HG03565 (cell line): ENCODE results near the gene SHC1.
"Not testable (repeated sequence)": the region's sequence is repeated elsewhere in the genome, so short reads cannot be mapped to it uniquely, and the experiment has no call there.

Source experiments
- ATAC-seq: cut with Tn5 transposase; IDR thresholded peaks from one replicate; pipeline ENCODE4 v1.9.1; 2021; ENCODE audit warnings: mild to moderate bottlenecking, moderate library complexity; ENCODE audit not compliant: unreplicated experiment

Gene SHC1

DNA sequence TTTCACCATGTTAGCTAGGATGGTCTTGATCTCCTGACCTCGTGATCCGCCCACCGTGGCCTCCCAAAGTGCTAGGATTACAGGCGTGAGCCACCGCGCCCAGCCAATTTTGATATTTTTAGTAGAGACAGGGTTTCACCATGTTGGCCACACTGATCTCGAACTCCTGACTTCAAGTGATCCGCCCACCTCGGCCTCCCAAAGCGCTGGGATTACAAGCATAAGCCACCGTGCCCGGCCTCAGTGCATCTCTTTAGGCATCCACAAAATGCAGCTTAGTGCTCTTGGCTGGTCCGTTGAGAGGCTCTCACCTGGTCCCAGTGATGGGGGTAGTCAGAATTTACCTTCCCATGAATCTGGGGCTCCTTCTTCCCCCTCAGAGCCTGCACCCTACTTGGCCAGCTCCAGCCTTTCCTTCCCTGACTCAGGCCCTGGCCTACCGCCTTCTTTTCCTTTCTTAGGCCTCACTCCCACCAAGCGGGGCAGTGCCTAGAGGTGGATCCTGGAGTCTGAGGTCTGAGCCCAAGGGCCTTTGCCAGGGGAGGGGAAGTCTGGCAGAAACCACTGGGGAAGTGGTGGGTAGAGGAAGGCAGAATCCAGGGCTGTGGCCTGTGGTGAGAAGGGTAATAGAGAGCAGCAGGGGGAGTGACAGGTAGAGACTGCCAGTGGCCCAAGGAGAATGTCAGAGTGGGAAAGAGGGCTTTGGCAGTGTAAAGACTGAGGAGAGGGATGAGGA lies 26.6 kb upstream of the SHC1 start:
- ATAC-seq = no peak

DNA sequence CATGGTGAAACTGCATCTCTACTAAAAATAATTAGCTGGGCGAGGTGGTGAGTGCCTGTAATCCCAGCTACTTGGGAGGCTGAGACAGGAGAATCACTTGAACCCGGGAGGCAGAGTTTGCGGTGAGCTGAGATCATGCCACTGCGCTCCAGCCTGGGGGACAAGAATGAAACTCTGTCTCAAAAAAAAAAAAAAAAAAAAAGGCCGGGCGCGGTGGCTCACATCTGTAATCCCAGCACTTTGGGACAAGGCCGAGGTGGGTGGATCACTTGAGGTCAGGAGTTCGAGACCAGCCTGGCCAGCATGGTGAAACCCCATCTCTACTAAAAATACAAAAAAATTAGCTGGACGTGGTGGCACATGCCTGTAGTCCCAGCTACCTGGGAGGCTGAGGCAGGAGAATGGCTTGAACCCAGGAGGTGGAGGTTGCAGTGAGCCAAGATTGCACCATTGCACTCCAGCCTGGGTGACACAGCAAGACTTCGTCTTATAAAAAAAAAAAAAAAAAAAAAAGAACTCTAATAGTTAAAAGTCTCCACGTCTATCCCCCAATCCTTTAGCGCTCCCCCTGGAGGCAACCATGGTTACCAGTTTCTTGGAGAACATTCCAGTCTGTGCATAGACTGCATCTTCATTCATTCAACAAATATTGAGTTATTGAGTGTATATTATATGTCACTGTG lies 24.9 kb upstream of the SHC1 start:
- ATAC-seq = not testable (repeated sequence)

DNA sequence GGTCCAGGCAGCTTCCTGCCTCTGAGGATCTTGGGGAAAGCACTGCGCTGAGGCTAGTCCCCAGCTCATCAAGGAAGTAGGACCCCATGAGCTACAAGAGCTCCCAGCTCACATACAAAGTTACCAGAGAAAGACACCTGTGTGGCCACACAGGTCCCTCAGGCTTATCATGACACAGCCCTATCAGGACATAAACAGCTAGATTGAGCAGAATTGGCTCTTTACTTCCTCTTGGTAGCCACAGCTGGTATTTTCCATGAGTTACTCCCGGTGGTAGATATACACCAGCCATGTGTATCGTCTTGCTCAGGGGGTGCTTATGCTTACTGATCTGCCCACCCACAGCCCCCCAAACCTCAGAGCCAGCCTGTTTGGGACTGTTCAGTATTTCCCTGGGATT lies 24.0 kb upstream of the SHC1 start:
- no peak for ATAC-seq

DNA sequence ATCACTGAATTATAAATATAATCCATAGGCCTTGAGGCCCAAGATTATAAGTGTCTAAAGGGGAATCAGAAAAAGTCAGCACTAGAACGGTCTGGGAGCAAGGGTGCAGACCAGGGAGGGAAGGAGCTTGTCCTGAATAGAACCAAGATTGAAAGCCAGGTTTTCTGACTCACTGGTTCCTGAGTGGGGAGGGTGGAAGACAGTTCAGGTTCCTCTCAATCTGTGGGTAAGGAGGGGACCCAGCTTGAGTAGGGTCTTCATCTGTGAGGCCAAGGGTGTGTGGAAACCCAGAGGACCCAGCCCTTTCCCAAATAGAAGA lies 23.7 kb upstream of the SHC1 start:
- ATAC-seq = no peak

DNA sequence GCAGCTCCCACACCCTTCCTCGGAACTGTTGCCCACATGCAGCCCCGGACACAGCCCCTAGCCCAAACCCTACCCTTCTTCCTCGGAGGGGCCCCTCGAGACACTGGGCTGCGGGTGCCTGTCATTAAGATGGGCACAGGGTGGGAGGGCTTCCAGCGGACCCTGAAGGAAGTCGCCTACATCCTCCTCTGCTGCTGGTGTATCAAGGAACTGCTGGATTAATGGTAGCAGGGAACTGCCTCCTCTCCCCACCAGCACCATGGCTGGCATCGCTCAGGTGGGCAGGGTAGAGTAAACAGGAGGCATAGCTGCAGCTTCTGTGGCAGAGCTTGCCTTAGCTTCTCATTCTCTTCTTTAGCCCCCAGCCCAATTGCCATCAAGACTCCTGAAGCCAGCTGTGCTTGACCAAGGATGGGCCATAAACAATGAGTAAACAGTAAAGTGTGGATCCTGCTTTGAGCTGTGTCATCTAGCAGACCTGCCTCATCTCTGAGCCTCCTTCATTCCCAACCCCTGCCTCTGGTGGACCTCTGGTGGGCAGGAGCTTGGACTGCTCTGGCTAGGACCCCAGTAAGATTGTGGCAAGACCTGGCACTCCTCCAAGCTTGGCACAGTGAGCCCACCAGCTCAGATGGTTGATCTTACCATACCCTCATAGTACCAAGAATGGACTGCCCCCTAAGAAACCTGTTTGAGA lies 23.2 kb upstream of the SHC1 start, which contains the start of gene LENEP:
TSS of gene LENEP (plus strand) at position 15 of the 697 bp plus-strand sequence. CDS start at position 37, 22 bp downstream.
- ATAC-seq = no peak

DNA sequence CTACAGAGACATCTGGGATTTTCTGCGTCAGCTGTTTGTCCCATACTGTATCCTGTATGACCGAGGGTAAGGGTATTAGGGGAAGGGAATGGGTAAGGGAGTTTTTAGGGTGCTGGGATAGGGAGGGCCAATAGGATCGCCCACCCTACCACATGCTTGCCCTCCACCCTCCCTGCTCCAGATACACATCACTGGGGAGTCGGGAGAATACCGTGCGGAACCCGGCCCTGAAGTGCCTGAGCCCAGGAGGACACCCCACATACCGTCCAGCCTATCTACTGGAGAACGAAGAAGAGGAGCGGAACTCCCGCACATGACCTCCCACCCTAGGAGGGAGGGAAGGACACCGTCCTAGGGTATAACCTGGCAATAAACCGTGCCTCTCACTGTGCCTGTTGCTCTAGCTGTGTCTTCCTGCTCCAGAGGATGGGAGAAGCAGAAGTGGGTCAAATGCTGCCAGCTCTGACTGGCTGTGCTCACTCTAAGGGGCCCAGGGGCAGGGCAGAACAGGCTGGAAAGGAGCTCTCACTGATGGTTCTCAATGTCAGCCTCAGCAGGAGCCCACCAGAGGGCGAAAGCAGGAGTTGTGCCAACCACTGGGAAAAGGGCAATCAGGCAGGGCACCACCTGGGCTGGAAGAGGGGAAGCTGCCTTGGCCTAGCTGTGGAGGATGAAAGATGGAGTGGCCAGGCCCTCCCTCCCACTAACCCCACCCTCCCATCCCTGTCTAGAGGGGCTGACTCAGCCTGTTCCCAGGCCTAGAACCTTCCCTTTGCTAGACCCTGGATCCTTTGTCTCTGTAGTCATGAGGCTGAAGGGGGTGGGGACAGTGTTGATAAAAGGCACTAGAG lies 22.4 kb upstream of the SHC1 start:
- no peak for ATAC-seq

DNA sequence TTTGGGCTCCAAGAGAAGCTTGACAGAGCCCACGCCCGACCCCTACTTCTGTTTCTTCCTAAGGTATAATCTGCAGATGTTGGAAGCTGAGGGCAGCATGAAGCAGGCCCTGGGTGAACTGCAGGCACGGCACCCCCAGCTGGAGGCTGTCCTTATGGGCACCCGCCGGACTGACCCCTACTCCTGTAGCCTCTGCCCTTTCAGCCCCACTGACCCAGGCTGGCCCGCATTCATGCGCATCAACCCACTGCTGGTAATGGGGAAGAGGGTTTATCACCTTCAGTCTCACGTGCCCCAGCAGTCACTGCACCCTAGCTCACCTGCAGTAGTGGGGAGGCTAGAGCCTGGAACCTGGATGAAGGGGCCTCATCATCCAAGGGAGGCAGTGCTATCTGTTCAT lies 19.7 kb upstream of the SHC1 start:
- ATAC-seq = no peak

DNA sequence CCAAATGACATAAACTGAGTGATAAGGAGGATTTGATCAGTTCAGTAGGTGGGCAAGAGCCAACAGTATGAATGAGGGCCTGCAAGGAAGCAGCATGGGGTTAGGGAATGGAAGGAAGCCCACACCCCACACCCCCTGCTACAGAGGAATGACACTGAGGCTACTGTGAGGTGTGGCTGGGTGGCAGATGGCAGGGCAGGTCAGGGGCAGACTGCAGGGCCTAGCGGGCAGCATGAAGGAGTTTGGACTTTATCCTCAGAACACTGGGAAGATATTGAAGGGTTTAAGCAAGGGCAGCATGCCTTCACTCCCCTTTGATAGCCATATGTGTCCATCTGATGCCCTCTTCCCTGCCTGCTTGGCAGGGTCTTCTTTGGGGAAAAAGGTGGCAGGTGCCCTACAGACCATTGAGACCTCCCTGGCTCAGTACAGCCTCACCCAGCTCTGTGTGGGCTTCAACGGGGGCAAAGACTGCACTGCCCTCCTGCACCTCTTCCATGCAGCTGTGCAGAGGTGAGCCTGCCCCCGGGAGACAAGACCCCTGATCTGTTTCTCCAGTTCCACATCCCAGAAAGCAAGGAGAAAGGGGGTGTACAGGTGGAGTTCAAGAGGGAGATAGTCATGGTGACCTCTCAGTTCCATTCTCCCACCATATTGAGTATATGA lies 18.8 kb upstream of the SHC1 start:
- ATAC-seq = no peak

DNA sequence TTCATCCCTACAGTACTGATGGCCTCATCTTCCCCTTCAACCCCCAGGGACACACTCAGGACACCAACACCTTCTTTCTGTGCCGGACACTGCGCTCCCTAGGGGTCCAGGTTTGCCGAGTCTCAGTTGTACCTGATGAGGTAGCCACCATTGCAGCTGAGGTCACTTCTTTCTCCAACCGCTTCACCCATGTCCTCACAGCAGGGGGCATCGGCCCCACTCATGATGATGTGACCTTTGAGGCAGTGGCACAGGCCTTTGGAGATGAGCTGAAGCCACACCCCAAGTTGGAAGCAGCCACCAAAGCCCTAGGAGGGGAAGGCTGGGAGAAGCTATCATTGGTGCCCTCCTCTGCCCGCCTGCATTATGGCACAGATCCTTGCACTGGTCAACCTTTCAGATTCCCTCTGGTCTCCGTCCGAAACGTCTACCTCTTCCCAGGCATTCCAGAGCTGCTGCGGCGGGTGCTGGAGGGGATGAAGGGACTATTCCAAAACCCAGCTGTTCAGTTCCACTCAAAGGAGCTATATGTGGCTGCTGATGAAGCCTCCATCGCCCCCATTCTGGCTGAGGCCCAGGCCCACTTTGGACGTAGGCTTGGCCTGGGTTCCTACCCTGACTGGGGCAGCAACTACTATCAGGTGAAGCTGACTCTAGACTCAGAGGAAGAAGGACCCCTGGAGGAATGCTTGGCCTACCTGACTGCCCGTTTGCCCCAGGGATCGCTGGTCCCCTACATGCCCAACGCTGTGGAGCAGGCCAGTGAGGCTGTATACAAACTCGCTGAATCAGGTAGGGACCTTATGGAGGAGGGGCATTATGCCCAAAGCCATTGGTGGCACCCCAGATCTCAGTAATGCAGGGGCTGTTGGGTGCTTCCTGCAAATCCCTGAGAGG lies 17.8 kb upstream of the SHC1 start:
- ATAC-seq = no peak

DNA sequence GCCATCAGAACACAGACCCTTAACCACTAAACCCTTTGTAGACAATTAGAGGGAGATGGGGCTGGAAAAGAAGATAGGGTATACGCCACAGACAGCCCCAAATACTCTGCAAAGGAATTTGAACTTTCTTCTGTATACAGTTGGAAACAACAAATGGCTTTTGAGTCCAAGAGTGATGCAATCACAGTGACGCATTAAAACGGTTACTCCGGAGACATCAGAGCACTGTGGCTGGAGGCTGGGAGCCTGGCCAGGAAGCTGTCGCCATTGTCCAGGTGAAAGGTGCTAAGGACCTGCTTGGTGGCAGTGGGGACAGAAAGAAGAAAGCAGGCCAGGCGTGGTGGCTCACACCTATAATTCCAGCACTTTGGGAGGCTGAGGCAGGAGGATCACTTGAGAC lies 16.8 kb upstream of the SHC1 start:
- ATAC-seq = no peak

DNA sequence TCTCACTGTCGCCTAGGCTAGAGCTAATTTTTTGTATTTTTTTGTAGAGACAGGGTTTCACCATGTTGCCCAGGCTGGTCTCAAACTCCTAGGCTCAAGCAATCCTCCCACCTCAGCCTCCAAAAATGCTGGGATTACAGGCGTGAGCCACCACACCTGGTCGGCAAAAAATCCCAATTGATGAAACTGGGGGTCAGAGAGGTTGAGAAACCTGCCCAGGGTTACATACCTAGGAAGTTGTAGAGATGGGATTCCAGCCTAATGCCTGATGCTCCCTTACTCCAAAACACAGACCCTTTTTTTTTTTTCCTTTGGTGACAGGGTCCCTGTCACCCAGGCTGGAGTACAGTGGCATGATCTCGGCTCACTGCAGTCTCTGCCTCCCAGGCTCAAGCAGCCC lies 16.2 kb upstream of the SHC1 start:
- not testable (repeated sequence) for ATAC-seq

DNA sequence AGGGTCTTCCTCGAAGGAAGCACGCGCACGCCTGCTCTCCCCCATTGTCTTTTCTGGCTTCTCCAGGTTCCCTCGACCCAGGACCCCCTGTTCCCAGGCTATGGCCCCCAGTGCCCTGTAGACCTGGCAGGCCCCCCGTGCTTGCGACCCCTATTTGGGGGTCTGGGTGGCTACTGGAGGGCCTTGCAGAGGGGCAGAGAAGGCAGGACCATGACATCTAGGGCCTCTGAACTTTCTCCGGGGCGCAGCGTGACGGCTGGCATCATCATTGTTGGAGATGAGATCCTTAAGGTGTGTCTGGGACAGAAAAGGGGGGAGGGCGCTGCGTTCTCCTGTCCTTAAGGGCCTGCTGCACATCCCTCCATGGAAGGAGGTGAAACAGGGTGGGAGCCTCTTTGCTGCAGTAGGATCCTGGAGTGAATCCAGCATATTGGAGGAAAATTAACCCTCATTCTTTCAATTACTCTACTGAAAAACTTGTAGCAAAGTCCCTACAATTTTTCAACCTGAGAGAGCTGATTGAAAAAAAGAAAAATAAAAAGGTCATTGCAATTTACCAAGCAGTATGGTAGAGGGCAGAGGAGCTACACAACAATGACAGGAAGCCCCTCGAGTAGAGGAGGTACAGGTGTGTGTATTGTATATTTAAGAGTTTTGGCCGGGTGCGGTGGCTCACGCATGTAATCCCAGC lies 13.4 kb upstream of the SHC1 start:
- ATAC-seq = no peak

DNA sequence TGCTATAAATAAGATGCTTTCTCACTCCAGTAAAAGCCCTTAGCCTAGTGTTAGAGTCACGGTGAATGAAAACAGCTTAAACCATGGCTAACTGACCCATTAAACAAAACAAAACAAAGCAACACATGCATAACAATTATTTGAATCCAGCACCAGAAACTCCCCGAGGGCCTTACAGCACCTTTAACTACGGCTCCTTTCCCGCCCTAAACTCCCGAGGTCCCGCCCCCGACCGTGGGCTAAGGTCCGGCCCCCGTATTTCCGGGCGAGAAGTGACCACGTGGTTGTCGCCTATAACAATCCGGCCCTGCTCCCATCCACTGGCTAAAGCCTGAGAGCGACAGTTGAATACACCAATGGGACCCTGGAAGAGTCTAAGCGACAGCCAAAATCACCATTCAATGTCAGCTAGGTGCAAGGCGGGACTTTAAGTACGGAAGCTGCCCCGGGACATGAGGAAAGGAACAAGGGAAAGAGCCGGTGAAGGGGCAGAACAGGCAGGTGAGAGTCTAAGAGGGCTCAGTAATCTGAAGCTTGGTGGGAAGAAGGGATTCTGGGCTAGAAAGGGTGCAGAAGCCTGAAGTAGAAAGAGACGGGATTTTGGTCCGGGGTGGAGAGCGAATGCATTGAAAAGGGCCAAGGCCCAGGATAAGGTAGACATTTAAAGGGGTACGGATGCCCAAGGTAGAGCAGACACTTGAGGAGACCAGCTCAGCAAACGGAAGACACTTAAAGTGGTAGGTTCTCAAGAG lies 12.5 kb upstream of the SHC1 start, which contains the start of gene FLAD1:
TSS of gene FLAD1 (plus strand) at position 448 of the 752 bp plus-strand sequence. CDS start 351 bp downstream, outside the sequence.
- ATAC-seq = peak; percentile 95

DNA sequence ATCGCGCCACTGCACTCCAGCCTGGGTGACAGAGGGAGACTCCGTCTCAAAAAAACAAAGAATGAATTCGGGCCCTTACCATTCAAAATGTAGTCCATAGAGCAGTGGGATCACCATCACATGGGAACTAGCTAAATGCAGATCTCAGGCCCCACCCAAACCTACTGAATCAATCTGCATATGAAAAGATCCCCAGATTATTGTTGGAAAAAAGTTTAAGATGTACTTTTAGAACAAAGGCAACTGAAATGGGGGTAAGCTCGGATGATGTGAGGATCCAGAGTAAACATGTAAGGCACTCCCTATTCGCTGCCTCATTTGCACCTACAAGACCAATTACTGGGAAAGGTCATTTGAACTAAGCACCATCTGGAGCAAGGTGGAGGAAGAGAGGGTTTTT lies 11.8 kb upstream of the SHC1 start:
- ATAC-seq = no peak

DNA sequence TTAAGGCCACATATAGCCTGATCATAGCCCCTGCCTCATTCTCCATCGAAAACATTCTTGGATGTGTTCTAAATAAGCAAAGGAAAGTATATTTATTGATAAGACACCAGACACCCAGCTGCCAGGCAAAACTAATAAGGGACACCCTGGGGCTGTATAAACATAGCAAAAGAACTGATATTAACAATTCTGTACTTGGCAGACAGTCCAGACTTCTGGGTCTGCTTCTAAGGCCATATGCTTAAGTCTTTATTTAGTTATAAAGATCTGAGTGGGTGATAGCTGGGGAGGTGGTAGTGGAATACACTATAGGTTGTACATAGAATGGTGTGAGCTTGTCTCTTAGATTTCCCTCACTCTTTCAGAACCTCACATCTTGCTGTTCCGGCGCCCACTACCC lies 7.8 kb upstream of the SHC1 start:
- ATAC-seq = no peak

DNA sequence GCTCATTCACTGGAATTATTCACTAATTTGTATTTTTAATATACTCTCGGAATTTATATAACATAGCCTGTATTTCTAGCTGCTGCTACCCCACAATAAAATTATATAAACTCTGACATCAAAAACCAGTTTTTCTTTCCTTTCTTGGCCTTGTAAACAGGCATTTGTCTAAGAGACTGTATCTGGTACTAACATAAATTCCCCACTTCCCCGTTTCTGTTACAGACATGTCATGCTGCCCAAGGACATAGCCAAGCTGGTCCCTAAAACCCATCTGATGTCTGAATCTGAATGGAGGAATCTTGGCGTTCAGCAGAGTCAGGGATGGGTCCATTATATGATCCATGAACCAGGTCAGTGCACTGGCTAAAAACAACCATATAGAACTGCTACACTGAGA lies 7.2 kb upstream of the SHC1 start:
- not testable (repeated sequence) for ATAC-seq

DNA sequence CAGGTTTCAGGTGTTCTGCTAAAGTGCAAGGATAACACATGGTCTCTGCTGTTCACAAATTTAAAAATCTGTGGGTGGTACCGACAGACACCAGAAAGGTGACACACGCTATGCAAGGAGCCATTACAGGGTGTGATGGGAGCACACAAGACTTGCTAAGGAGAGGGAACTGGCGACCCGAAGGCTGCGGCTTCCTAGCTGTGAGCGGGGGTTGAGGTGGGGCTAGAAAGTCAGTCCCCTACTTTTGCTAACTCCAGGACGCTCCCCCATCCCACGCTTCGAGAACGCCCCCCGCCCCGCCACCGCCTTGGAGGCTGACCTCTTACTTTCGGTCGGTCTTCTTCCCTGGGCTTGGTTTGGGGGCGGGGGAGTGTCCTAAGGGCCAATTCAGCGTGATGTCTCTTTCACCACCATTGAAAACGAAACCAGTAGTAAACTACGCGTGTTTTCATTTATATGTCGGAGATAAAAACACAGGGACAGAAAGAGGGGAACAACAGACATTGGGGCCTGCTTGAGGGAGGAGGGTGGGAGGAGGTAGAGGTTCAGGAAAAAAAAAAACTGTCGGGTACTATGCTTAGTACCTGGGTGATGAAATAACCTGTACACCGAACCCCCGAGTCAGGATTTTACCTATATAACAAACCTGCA lies 5.0 kb upstream of the SHC1 start:
- ATAC-seq = no peak
